IMR-90 (cell line): ENCODE results near the gene CDKN1A. TPM values are rescaled to one million over a fixed set of nuclear protein-coding genes. Genes with fewer than 3 reads are reported as not detected.

Experiments
- ATAC-seq: fragments of 200-7000 bp; cut with Tn5 transposase; 2 replicates; pipeline ENCODE4 v1.9.1; 2020; ENCODE audit warnings: low read depth, mild to moderate bottlenecking, moderate library complexity
- BruUV-seq: library from RNA; stranded (reverse); fragments of 400-500 nt; replicated peaks from 2 replicates; lab custom pipeline; 2021; lab: Mats Ljungman, UMichigan
- CTCF ChIA-PET: fragments of 300-600 bp; formaldehyde crosslinking; extraction: SDS; loops from one replicate; lab custom pipeline; 2021; ENCODE audit warnings: antibody characterized with exemption; lab: Yijun Ruan, JAX
- POLR2A ChIA-PET: fragments of 300-600 bp; sonication (Branson Sonifier 250); formaldehyde crosslinking; loops from one replicate; lab custom pipeline; 2022; ENCODE audit warnings: antibody characterized with exemption; ENCODE audit not compliant: unreplicated experiment; lab: Charles Lee
- DNase-seq: peaks from one replicate; pipeline ENCODE4 v3.0.0; 2013
- H2AFZ ChIP-seq: replicated peaks from 2 replicates; pipeline ENCODE3; 2013; ENCODE audit warnings: low read length, mild to moderate bottlenecking; ENCODE audit not compliant: poor library complexity
- H2AK5ac ChIP-seq: 2 replicates; pipeline ENCODE4 v1.6.1; 2013; ENCODE audit warnings: low read depth, low read length, inconsistent platforms
- H2AK9ac ChIP-seq: replicated peaks from 2 replicates; pipeline ENCODE3; 2013; ENCODE audit warnings: mild to moderate bottlenecking, low read depth, low read length, moderate library complexity; ENCODE audit not compliant: poor library complexity
- H2BK120ac ChIP-seq: 2 replicates; pipeline ENCODE4 v1.6.1; 2013; ENCODE audit warnings: low read depth, low read length, inconsistent platforms
- H2BK15ac ChIP-seq: 3 replicates; pipeline ENCODE4 v1.6.1; 2013; ENCODE audit warnings: low read depth, low read length, inconsistent platforms
- H2BK20ac ChIP-seq: 2 replicates; pipeline ENCODE4 v1.6.1; 2013; ENCODE audit warnings: low read depth, mild to moderate bottlenecking, inconsistent platforms, low read length, moderate library complexity
- H2BK5ac ChIP-seq: 2 replicates; pipeline ENCODE4 v1.6.1; 2013; ENCODE audit warnings: mild to moderate bottlenecking, low read depth, low read length, inconsistent platforms; ENCODE audit not compliant: poor library complexity, severe bottlenecking
- H3K14ac ChIP-seq: replicated peaks from 2 replicates; pipeline ENCODE4 v1.6.1; 2013; ENCODE audit warnings: low read depth, low read length, inconsistent platforms
- H3K18ac ChIP-seq: 2 replicates; pipeline ENCODE4 v1.6.1; 2013; ENCODE audit warnings: low read depth, low read length, control low read depth
- H3K23ac ChIP-seq: 2 replicates; pipeline ENCODE4 v1.6.1; 2013; ENCODE audit warnings: low read depth, low read length, inconsistent platforms
- H3K27ac ChIP-seq: 2 replicates; pipeline ENCODE4 v1.5.1; 2013; ENCODE audit warnings: mild to moderate bottlenecking, control low read depth, low read length; ENCODE audit not compliant: insufficient read depth
- H3K27me3 ChIP-seq: 2 replicates; pipeline ENCODE4 v1.6.1; 2013; ENCODE audit warnings: low read length; ENCODE audit not compliant: control insufficient read depth, insufficient read depth
- H3K36me3 ChIP-seq: 2 replicates; pipeline ENCODE4 v1.6.1; 2013; ENCODE audit warnings: low read length, mixed read lengths; ENCODE audit not compliant: control insufficient read depth, insufficient read depth
- H3K4ac ChIP-seq: 2 replicates; pipeline ENCODE4 v1.6.1; 2013; ENCODE audit warnings: low read depth, low read length, inconsistent platforms
- H3K4me1 ChIP-seq: 2 replicates; pipeline ENCODE4 v1.6.1; 2013; ENCODE audit warnings: low read length, mixed read lengths; ENCODE audit not compliant: control insufficient read depth, insufficient read depth
- H3K4me2 ChIP-seq: 2 replicates; pipeline ENCODE4 v1.6.1; 2013; ENCODE audit warnings: low read depth, mild to moderate bottlenecking, control low read depth, low read length, moderate library complexity
- H3K4me3 ChIP-seq: 2 replicates; pipeline ENCODE4 v1.5.1; 2013; ENCODE audit warnings: low read depth, mild to moderate bottlenecking, control low read depth, low read length, moderate library complexity; ENCODE audit not compliant: insufficient read depth
- H3K56ac ChIP-seq: 2 replicates; pipeline ENCODE4 v1.6.1; 2013; ENCODE audit warnings: low read length, inconsistent platforms; ENCODE audit not compliant: insufficient read depth; ENCODE audit errors: extremely low read depth
- H3K79me1 ChIP-seq, 2 experiments: 2 replicates each; pipeline ENCODE4 v1.6.1; 2013; ENCODE audit warnings: low read length in 2 of 2, inconsistent platforms in 1 of 2, low read depth in 1 of 2
- H3K9ac ChIP-seq: 2 replicates; pipeline ENCODE4 v1.6.1; 2013; ENCODE audit warnings: low read depth, low read length, control low read depth
- H3K9me1 ChIP-seq: 2 replicates; pipeline ENCODE4 v1.6.1; 2013; ENCODE audit warnings: low read length, inconsistent platforms; ENCODE audit not compliant: insufficient read depth
- H3K9me3 ChIP-seq: 2 replicates; pipeline ENCODE4 v1.6.1; 2013; ENCODE audit warnings: low read length; ENCODE audit not compliant: control insufficient read depth, insufficient read depth
- H4K20me1 ChIP-seq: 2 replicates; pipeline ENCODE4 v1.6.1; 2013; ENCODE audit warnings: low read length, inconsistent platforms; ENCODE audit not compliant: insufficient read depth
- H4K5ac ChIP-seq: 2 replicates; pipeline ENCODE4 v1.6.1; 2013; ENCODE audit warnings: mild to moderate bottlenecking, low read depth, low read length, control low read depth
- H4K8ac ChIP-seq, 2 experiments: 2 replicates each; pipeline ENCODE4 v1.6.1; 2013; ENCODE audit warnings: low read depth in 2 of 2, low read length in 2 of 2, control low read depth in 1 of 2, inconsistent platforms in 1 of 2
- H4K91ac ChIP-seq: 2 replicates; pipeline ENCODE4 v1.6.1; 2013; ENCODE audit warnings: low read depth, low read length, inconsistent platforms; ENCODE audit not compliant: insufficient read depth
- BHLHE40 ChIP-seq: fragments of 150-350 bp; IDR thresholded peaks from 2 replicates; pipeline ENCODE4 v1.6.1; 2016; ENCODE audit warnings: mild to moderate bottlenecking, low read depth, low read length
- CHD1 ChIP-seq: IDR thresholded peaks from 2 replicates; pipeline ENCODE4 v1.6.1; 2012; ENCODE audit warnings: low read depth, low read length, improper control_type of control experiment
- MAZ ChIP-seq: IDR thresholded peaks from 2 replicates; pipeline ENCODE4 v1.6.1; 2012; ENCODE audit warnings: low read depth, mild to moderate bottlenecking, low read length, improper control_type of control experiment, moderate library complexity, borderline replicate concordance
- MXI1 ChIP-seq: IDR thresholded peaks from 2 replicates; pipeline ENCODE4 v1.6.1; 2012; ENCODE audit warnings: low read depth, mild to moderate bottlenecking, low read length, moderate library complexity, borderline replicate concordance
- NFE2L2 ChIP-seq: fragments of 150-350 bp; IDR thresholded peaks from 2 replicates; pipeline ENCODE4 v1.6.1; 2016; ENCODE audit warnings: low read depth, mild to moderate bottlenecking, low read length
- POLR2A ChIP-seq: IDR thresholded peaks from 2 replicates; pipeline ENCODE4 v1.6.1; 2012; ENCODE audit warnings: mild to moderate bottlenecking, low read depth, low read length
- RAD21 ChIP-seq: IDR thresholded peaks from 2 replicates; pipeline ENCODE4 v1.6.1; 2012; ENCODE audit warnings: low read length, improper control_type of control experiment
- RCOR1 ChIP-seq: IDR thresholded peaks from 2 replicates; pipeline ENCODE4 v1.6.1; 2012; ENCODE audit warnings: mild to moderate bottlenecking, low read length, improper control_type of control experiment; ENCODE audit not compliant: insufficient replicate concordance
- RFX5 ChIP-seq: IDR thresholded peaks from 2 replicates; pipeline ENCODE4 v1.8.0; 2012; ENCODE audit warnings: low read depth, mild to moderate bottlenecking, low read length, moderate library complexity
- SMC3 ChIP-seq: fragments of 150-350 bp; IDR thresholded peaks from 2 replicates; pipeline ENCODE4 v1.6.1; 2016; ENCODE audit warnings: low read depth, mild to moderate bottlenecking, antibody characterized with exemption, low read length, moderate library complexity
- WGBS, 2 experiments: methylation state at CpG; one replicate each; pipeline versions ENCODE4 v1.1.5 to v1.1.7; 2013; ENCODE audit warnings: missing lambda C conversion rate in 2 of 2; ENCODE audit not compliant: insufficient read length in 1 of 2; ENCODE audit errors: extremely low coverage in 2 of 2; 5-methylcytosine and 5-hydroxymethylcytosine counted together
- dilution Hi-C: fragments of 300-500 bp; cut with HindIII; formaldehyde crosslinking; loops from one replicate; pipeline ENCODE4 v1.14.3; 2018; ENCODE audit warnings: low sequenced_read_pairs; ENCODE audit not compliant: unreplicated experiment
- in situ Hi-C: fragments of 300-500 bp; cut with MboI; formaldehyde crosslinking; loops from 3 replicates; pipeline ENCODE4 v1.14.3; 2019; ENCODE audit warnings: low sequenced_read_pairs, inconsistent platforms, mixed read lengths
- intact Hi-C: fragments of 100-400 bp; cut with micrococcal nuclease; formaldehyde crosslinking; loops from 2 replicates; pipeline ENCODE4 v1.10.0; 2022
- polyA plus RNA-seq, 3 experiments: library from polyadenylated mRNA; depleted of rRNA; stranded (reverse); fragments of >200 nt; gene quantifications; 2 replicates each; pipeline ENCODE4 v1.2.3, GENCODE V29; 2012; ENCODE audit warnings: low replicate concordance in 1 of 3
- total RNA-seq: library from RNA; depleted of rRNA; stranded (reverse); fragments of >200 nt; gene quantifications from 2 replicates; pipeline ENCODE4 v1.2.3, GENCODE V29; 2012
- TF ChIP-seq, protein P1 (sequence below): fragments of 150-350 bp; IDR thresholded peaks from 2 replicates; pipeline ENCODE4 v1.6.1; 2017; ENCODE audit warnings: mild to moderate bottlenecking, antibody characterized with exemption, low read length, low read depth
- TF ChIP-seq, protein P2 (sequence below): conservative IDR thresholded peaks from 2 replicates; pipeline ENCODE4 v1.5.1; 2012; ENCODE audit warnings: mild to moderate bottlenecking, low read depth, low read length, improper control_type of control experiment
- TF ChIP-seq, protein P3 (sequence below): fragments of 150-350 bp; IDR thresholded peaks from 2 replicates; pipeline ENCODE4 v1.6.1; 2016; ENCODE audit warnings: low read depth, mild to moderate bottlenecking, low read length, moderate library complexity, borderline replicate concordance

Gene CDKN1A
- total and polyA plus RNA-seq, 2 of the 4 experiments (the other 2 are of a cell fraction) = 155 to 576 TPM

DNA sequence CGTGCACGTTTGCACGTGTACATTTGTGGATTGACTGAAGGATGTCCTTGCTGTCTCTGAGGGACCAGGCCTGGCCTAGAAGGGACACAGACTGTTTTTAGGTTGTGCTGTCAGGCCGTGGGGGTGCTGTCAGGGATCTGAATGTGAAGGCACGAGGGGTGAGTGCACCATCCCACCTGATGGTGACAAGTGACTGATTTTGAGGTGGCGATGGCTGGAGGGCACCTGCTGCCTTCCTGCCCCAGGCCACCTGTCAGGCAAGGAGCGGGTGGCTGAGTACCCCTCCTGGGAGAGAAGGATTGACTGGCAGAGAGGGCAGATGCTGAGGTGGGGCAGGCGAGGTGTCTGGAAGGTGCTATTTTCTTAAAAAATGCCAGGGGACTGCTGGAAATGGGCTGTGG lies 20.4 kb downstream of the CDKN1A start:
- H3K23ac ChIP-seq = no peak overlapping the region
- intact Hi-C loops (no loop called here), dilution Hi-C loops (no loop called here), in situ Hi-C loops (no loop called here)
- H2BK5ac ChIP-seq = no peak overlapping the region
- H2BK20ac ChIP-seq = no peak overlapping the region
- no peak overlapping the region for H3K56ac ChIP-seq
- no peak overlapping the region for H2AFZ ChIP-seq
- no peak overlapping the region for H4K5ac ChIP-seq
- no peak overlapping the region for H3K9ac ChIP-seq
- no peak overlapping the region for H2BK15ac ChIP-seq
- POLR2A ChIA-PET = no interaction called here
- H3K14ac ChIP-seq = no peak overlapping the region
- no peak overlapping the region for H3K4ac ChIP-seq
- H3K9me1 ChIP-seq = peaks cover 3% of the 10 kb centered on the region; the same call in 1 of the 2 replicates
- no peaks in the 10 kb centered on the region for H3K36me3 ChIP-seq
- H2AK9ac ChIP-seq = peak overlapping the region; percentile 38
- no peaks in the 10 kb centered on the region for H3K79me1 ChIP-seq
- peaks cover 19% of the 10 kb centered on the region for H3K27me3 ChIP-seq
- H4K8ac ChIP-seq = no peak overlapping the region
- no peaks in the 10 kb centered on the region for H3K4me1 ChIP-seq
- no peak overlapping the region for H2BK120ac ChIP-seq
- TF ChIP-seq SMC3 (no peak), NFE2L2 (no peak), BHLHE40 (no peak), MXI1 (no peak), RAD21 (no peak), RFX5 (no peak), CHD1 (no peak), RCOR1 (no peak), POLR2A (no peak), MAZ (no peak)
- TF ChIP-seq, protein P1, sequence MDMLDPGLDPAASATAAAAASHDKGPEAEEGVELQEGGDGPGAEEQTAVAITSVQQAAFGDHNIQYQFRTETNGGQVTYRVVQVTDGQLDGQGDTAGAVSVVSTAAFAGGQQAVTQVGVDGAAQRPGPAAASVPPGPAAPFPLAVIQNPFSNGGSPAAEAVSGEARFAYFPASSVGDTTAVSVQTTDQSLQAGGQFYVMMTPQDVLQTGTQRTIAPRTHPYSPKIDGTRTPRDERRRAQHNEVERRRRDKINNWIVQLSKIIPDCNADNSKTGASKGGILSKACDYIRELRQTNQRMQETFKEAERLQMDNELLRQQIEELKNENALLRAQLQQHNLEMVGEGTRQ = no peak
- TF ChIP-seq, protein P2, sequence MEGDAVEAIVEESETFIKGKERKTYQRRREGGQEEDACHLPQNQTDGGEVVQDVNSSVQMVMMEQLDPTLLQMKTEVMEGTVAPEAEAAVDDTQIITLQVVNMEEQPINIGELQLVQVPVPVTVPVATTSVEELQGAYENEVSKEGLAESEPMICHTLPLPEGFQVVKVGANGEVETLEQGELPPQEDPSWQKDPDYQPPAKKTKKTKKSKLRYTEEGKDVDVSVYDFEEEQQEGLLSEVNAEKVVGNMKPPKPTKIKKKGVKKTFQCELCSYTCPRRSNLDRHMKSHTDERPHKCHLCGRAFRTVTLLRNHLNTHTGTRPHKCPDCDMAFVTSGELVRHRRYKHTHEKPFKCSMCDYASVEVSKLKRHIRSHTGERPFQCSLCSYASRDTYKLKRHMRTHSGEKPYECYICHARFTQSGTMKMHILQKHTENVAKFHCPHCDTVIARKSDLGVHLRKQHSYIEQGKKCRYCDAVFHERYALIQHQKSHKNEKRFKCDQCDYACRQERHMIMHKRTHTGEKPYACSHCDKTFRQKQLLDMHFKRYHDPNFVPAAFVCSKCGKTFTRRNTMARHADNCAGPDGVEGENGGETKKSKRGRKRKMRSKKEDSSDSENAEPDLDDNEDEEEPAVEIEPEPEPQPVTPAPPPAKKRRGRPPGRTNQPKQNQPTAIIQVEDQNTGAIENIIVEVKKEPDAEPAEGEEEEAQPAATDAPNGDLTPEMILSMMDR = no peak
- TF ChIP-seq, protein P3, sequence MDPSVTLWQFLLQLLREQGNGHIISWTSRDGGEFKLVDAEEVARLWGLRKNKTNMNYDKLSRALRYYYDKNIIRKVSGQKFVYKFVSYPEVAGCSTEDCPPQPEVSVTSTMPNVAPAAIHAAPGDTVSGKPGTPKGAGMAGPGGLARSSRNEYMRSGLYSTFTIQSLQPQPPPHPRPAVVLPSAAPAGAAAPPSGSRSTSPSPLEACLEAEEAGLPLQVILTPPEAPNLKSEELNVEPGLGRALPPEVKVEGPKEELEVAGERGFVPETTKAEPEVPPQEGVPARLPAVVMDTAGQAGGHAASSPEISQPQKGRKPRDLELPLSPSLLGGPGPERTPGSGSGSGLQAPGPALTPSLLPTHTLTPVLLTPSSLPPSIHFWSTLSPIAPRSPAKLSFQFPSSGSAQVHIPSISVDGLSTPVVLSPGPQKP = no peak
- no peak overlapping the region for H4K91ac ChIP-seq
- no peak for ATAC-seq
- 57% methylated on average over 4 of the region's 8 CpGs; no CpG with 5 or more reads in 1 of the 2 experiments for WGBS, 2 experiments
- CTCF ChIA-PET = no interaction called here
- DNase-seq = no peak
- peaks cover 3% of the 10 kb centered on the region for H3K9me3 ChIP-seq
- no peak overlapping the region for H3K4me3 ChIP-seq
- no peak overlapping the region; the same call in 1 of the 2 replicates for H2AK5ac ChIP-seq
- no peaks in the 10 kb centered on the region for H4K20me1 ChIP-seq
- no TSS peak for BruUV-seq
- H3K27ac ChIP-seq = no peak overlapping the region
- no peak overlapping the region for H3K4me2 ChIP-seq
- no peak overlapping the region for H3K18ac ChIP-seq
